D721Med (cell line): ENCODE results near the gene ANKRD60.

Experiments
- DNase-seq: peaks from one replicate; pipeline ENCODE4 v3.0.0; 2011; ENCODE audit warnings: low spot score; ENCODE audit not compliant: insufficient read length
- FAIRE-seq: peaks from 2 replicates; lab custom pipeline; 2011; peaks lifted over from hg19 to GRCh38; lab: Jason Lieb, UNC
- CTCF ChIP-seq: IDR thresholded peaks from 2 replicates; pipeline ENCODE4 v1.5.1; 2012; ENCODE audit warnings: mild to moderate bottlenecking, control low read depth; ENCODE audit not compliant: insufficient read depth; ENCODE audit errors: missing control alignments

Gene ANKRD60

DNA sequence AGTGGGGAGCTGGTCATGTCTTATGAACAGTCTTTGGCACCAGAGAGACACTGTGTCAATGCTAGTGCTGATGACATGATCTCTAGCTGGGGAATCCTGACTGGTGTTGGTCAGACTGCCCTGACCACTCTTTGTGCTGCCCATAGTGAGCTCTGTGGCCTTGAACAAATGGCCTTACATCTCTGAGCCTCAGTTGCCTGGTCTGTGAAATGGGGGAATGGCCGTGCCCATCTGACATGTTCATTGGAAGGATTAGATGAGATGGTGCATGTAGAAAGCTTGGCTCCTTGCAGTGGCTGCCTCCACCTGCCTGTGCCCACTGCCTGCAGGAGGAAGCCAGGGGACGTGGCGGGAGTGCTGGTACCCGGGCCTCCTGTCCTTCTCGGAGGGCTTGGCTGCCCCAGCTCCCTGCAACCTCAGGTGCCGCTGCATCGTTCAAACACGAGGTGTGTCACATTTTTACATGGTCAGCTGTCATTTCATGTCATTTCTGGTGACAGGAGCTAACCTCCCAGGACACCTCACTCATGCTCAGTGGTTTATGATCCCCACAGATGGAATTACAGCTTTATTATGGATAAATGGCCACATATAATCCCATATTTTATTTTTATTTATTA is 45.8 kb downstream of the ANKRD60 start:
- DNase-seq (no peak), FAIRE-seq (no peak)
- no peak for TF ChIP-seq CTCF

GRCh38 chr20:58179432-58180099 is 48.9 kb downstream of the ANKRD60 start:
- FAIRE-seq (no peak), DNase-seq (peak; percentile 39)
- TF ChIP-seq CTCF = peak; percentile 67

GRCh38 chr20:58179083-58179431 is 49.4 kb downstream of the ANKRD60 start:
- DNase-seq (no peak), FAIRE-seq (no peak)
- TF ChIP-seq CTCF = no peak

GRCh38 chr20:58177799-58178198 is 50.7 kb downstream of the ANKRD60 start:
- FAIRE-seq (no peak), DNase-seq (no peak)
- no peak for TF ChIP-seq CTCF

- no peak for DNase-seq
- TF ChIP-seq CTCF = no peak
- FAIRE-seq = no peak
These were observed 52.6 kb downstream of the ANKRD60 start for GRCh38 chr20:58175836-58176235.

DNA sequence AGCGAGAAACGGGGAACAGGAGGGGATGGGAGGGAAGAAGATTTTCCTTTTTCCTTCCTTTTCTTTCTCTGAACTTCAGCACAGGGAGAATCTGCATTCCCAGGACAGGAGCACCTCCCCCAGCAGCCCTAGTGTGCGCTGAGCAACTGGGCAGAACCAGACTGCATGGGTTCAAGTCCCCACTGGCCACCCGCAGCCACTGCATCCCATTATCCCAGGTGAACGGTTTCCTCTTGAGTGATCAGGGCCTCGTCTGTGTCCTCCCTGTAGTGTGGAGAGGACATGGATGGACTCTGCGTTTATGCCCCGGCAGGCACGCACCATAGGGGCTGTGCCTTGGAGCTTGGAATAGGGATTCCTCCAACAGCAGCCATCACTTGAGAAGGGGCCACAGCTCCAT is 53.0 kb downstream of the ANKRD60 start:
- no peak for TF ChIP-seq CTCF
- no peak for FAIRE-seq
- DNase-seq = no peak

DNA sequence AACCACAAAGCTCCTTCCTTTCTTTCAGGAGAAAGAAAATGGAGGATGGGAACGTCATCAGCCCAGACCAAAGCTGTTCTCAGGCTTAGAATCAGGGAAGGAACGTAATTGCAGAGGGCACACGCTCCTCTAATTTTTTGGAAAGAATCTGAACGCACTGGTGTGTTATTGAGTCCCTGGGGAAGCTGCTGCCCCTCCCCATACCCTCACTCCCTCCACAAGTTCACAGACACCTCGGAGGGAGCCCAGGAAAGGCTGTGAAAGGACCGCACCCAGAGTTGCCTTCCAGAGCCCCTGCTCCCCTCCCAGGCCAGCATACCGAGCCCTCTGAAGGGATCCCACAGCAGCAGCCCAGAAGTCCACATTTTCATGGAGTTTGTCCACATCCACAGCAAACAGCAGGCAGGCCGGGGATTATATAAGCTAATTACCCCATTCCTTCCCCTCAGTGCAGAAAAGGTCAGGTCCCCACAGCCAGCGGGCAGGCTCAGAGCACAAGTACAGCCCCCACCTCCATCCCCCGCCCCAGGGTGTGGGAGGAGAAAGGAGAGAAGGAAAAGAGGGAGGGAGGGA is 53.7 kb downstream of the ANKRD60 start:
- DNase-seq (no peak), FAIRE-seq (no peak)
- no peak for TF ChIP-seq CTCF
